Breast epithelium (tissue), 4 donors: ENCODE results near the gene CCDC187. TPM values are rescaled to one million over a fixed set of nuclear protein-coding genes. Genes with fewer than 3 reads are reported as not detected.

ENCODE experiments used
- DNase-seq, 2 donors: peaks; one replicate each; pipeline ENCODE4 v3.0.0-alpha.2; 2019; ENCODE audit warnings: low spot score in 2 of 2
- H3K27ac ChIP-seq, 2 donors: fragments of 200-600 bp; sonication (generic) in 1 of 2; one replicate each; pipeline ENCODE4 v1.5.1; 2016 to 2019; ENCODE audit warnings: mild to moderate bottlenecking in 1 of 2
- H3K27me3 ChIP-seq, 2 donors: fragments of 200-600 bp; sonication (generic) in 1 of 2; one replicate each; pipeline versions ENCODE4 v1.5.1 to v1.6.0; 2017 to 2019; ENCODE audit warnings: control low read depth in 1 of 2, mild to moderate bottlenecking in 1 of 2
- H3K36me3 ChIP-seq: fragments of 200-600 bp; one replicate; pipeline ENCODE4 v1.5.1; 2019
- H3K4me1 ChIP-seq, 2 donors: fragments of 200-600 bp; sonication (generic); one replicate each; pipeline ENCODE4 v1.5.1; 2016 to 2019; ENCODE audit warnings: control low read depth in 1 of 2
- H3K4me3 ChIP-seq, 3 donors: fragments of 200-600 bp; sonication (generic); 1 replicate in 2 of 3; 2 replicates in 1 of 3; pipeline ENCODE4 v1.5.1; 2016 to 2019; ENCODE audit warnings: mild to moderate bottlenecking in 3 of 3, moderate library complexity in 2 of 3
- H3K9me3 ChIP-seq, 2 donors: fragments of 200-600 bp; sonication (generic) in 1 of 2; one replicate each; pipeline ENCODE4 v1.5.1; 2016 to 2019; ENCODE audit warnings: control low read depth in 1 of 2
- POLR2A ChIP-seq: fragments of 450-650 bp; IDR thresholded peaks from one replicate; pipeline ENCODE4 v1.6.1; 2016; ENCODE audit warnings: antibody characterized with exemption, mild to moderate bottlenecking, moderate library complexity
- POLR2AphosphoS5 ChIP-seq, 3 donors: sonication (generic); formaldehyde crosslinking; IDR thresholded peaks; one replicate each; pipeline ENCODE4 v1.6.1; 2017; ENCODE audit warnings: antibody characterized with exemption in 3 of 3
- intact Hi-C: fragments of 100-400 bp; cut with DNase I; formaldehyde crosslinking; loops from one replicate; pipeline ENCODE4 v1.15.1; 2023; ENCODE audit warnings: low total_unique reads
- total RNA-seq, 3 donors: library from RNA; depleted of rRNA; stranded (reverse); fragments of >200 nt; gene quantifications; one replicate each; pipeline ENCODE4 v1.1.0, GENCODE V29; 2016
- TF ChIP-seq, protein P1 (sequence below), 3 donors: fragments of 450-650 bp; IDR thresholded peaks; one replicate each; pipeline ENCODE4 v1.5.1; 2016 to 2017; ENCODE audit warnings: antibody characterized with exemption in 3 of 3, mild to moderate bottlenecking in 3 of 3, moderate library complexity in 3 of 3

Gene CCDC187
- total RNA-seq, 3 donors from 2014 or later: not detected

DNA sequence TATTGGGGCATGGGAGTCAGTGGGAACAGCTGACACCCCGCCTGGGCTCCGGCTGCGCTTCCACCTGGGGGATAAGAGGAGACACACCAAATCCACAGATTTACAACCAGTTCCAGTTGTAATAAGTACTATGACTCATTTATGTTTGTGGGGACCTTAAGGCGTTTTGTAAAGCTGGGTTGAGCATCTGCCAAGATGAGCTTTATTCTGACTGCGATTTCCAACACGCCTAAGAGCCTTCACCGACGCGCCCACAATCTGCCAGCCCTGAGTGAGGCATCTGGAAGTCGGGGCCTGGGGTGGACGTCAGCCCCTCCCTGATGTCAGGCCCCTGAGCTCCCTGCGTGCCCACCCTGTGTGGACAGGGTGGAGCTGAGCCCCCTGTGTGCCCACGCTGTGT, 84.6 kb downstream of the CCDC187 start:
- H3K9me3 ChIP-seq: no peaks in the 10 kb centered on the region
- no peaks in the 10 kb centered on the region for H3K4me1 ChIP-seq
- intact Hi-C loops: no loop called here
- no peak for TF ChIP-seq POLR2A
- TF ChIP-seq POLR2AphosphoS5 (IDR thresholded peaks at IDR 0.05): no peak
- TF ChIP-seq, protein P1, sequence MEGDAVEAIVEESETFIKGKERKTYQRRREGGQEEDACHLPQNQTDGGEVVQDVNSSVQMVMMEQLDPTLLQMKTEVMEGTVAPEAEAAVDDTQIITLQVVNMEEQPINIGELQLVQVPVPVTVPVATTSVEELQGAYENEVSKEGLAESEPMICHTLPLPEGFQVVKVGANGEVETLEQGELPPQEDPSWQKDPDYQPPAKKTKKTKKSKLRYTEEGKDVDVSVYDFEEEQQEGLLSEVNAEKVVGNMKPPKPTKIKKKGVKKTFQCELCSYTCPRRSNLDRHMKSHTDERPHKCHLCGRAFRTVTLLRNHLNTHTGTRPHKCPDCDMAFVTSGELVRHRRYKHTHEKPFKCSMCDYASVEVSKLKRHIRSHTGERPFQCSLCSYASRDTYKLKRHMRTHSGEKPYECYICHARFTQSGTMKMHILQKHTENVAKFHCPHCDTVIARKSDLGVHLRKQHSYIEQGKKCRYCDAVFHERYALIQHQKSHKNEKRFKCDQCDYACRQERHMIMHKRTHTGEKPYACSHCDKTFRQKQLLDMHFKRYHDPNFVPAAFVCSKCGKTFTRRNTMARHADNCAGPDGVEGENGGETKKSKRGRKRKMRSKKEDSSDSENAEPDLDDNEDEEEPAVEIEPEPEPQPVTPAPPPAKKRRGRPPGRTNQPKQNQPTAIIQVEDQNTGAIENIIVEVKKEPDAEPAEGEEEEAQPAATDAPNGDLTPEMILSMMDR (IDR thresholded peaks at IDR 0.05): no peak
- no peak for DNase-seq
- H3K27me3 ChIP-seq: no peaks in the 10 kb centered on the region
- no peak overlapping the region for H3K27ac ChIP-seq
- H3K36me3 ChIP-seq: no peaks in the 10 kb centered on the region
- no peak overlapping the region for H3K4me3 ChIP-seq

DNA sequence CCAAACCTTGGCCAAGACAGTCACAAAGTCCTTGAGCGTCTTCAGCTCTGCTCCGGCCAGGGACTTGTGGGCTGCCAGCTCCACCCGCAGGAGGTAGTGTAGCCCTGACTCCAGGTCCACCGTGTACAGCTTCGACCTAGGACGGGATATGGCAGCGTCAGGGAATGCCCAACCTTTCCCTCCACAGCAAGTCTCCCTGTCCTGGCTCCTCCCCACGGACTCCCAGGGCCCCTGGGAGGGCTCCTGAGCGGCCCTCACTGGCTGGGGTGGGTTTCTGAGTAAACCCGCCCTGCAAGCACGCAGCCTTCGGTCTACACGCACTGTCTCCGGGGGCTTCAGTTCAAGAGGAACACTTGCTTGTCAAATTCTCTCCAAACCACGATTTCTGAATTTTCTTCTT, 85.2 kb downstream of the CCDC187 start:
- H3K4me1 ChIP-seq: no peaks in the 10 kb centered on the region
- no peak overlapping the region for H3K4me3 ChIP-seq
- H3K36me3 ChIP-seq: no peaks in the 10 kb centered on the region
- no peaks in the 10 kb centered on the region for H3K27me3 ChIP-seq
- H3K9me3 ChIP-seq: no peaks in the 10 kb centered on the region
- no peak for DNase-seq
- intact Hi-C loops: no loop called here
- TF ChIP-seq POLR2A (no peak), POLR2AphosphoS5 (IDR thresholded peaks at IDR 0.05) (no peak)
- TF ChIP-seq, protein P1 (IDR thresholded peaks at IDR 0.05): no peak
- no peak overlapping the region for H3K27ac ChIP-seq

DNA sequence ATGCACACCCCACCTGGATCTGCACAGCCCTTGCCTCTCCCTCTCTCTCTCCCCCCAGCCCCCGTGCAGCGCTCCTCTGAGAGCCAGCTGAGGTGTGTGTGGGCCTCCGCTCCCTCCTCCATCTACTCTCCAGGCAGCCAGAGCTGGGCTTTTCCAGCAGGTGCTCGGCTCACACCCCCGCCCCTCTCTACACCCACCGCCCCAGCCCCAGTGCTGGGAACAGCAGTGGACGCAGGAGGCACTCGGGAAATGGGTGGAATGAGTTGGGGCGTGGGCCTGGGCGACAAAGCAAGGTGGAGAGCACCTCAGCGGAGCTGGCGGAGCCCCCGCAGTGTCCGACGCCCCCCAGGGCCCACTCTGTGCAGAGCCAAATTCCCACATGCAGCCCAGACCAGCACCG, 85.6 kb downstream of the CCDC187 start:
- H3K27ac ChIP-seq: no peak overlapping the region
- intact Hi-C loops: no loop called here
- no peaks in the 10 kb centered on the region for H3K9me3 ChIP-seq
- no peaks in the 10 kb centered on the region for H3K4me1 ChIP-seq
- TF ChIP-seq, protein P1 (IDR thresholded peaks at IDR 0.05): no peak
- no peak for TF ChIP-seq POLR2AphosphoS5 (IDR thresholded peaks at IDR 0.05)
- no peak for TF ChIP-seq POLR2A
- H3K4me3 ChIP-seq: no peak overlapping the region
- H3K27me3 ChIP-seq: no peaks in the 10 kb centered on the region
- DNase-seq: no peak
- H3K36me3 ChIP-seq: no peaks in the 10 kb centered on the region

DNA sequence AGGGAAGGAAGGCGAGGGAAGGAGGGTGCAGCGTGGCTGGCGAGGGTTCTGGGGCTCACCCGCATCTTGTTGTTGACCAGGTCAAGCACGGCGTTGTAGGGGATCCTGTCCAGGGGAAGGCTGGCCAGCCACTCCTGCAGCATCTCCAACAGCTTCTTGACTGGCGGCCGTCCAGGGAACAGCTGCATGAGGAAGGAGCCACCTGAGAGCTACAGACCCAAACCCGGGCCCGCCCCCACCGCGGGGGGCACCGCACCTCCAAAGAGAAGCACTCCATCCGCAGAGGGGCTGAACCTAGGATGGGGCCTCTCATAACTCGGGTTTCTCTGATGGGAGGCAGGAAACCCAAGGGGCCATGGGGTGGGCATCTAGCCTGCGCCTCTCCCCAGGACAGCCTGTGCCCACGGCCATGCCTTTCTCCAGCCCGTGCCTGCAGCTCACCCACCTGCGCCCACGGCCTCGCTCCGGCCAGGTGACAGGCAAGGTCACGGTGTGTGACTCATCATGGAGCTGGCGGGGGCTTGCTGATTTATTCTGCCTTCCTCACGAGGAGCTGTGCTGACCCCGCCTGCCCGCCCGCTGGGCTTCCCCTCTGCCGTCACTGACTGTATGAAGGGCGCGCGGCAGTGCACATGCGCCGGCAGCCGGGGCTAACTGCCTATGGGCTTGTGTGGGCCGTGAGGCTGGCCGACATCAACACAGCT, 87.2 kb downstream of the CCDC187 start:
- DNase-seq: no peak
- Histone ChIP-seq H3K4me3 (no peak overlapping the region), H3K4me1 (no peaks in the 10 kb centered on the region), H3K27me3 (no peaks in the 10 kb centered on the region), H3K27ac (no peak overlapping the region), H3K9me3 (no peaks in the 10 kb centered on the region), H3K36me3 (no peaks in the 10 kb centered on the region)
- intact Hi-C loops: no loop called here
- TF ChIP-seq POLR2A (no peak), POLR2AphosphoS5 (IDR thresholded peaks at IDR 0.05) (no peak)
- TF ChIP-seq, protein P1 (IDR thresholded peaks at IDR 0.05): no peak

DNA sequence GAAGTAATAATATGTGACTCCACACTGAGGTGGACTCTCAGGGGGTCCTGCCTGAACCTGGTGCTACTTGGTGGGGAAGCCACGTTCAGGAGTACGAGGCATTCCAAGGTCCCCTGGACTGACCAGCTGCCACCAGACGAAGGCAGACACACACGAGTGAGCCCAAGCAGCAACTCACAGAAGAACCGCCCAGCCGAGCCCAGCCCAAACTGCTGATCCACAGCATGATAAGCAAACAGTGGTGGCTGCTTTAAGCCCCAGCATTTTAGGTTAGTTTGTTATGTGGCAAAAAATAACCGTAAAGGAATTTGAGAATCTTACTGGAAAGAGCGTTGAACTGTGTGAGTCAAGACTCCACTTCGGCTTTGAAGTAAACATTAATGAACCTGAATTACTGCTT, 90.2 kb downstream of the CCDC187 start:
- no peak for TF ChIP-seq POLR2A
- TF ChIP-seq, protein P1 (IDR thresholded peaks at IDR 0.05): no peak
- TF ChIP-seq POLR2AphosphoS5 (IDR thresholded peaks at IDR 0.05): no peak
- intact Hi-C loops: no loop called here
- H3K36me3 ChIP-seq: no peaks in the 10 kb centered on the region
- H3K9me3 ChIP-seq: no peaks in the 10 kb centered on the region
- no peaks in the 10 kb centered on the region for H3K27me3 ChIP-seq
- no peak for DNase-seq
- no peak overlapping the region for H3K27ac ChIP-seq
- no peaks in the 10 kb centered on the region for H3K4me1 ChIP-seq
- no peak overlapping the region for H3K4me3 ChIP-seq
